Activated CD8-positive, alpha-beta memory T cell treated with anti-CD3 and anti-CD28 coated beads, Interleukin-2, amount 50 U/mL, for 1 hour (primary cell): ENCODE measurements around the gene LGALS4.
"Not testable (repeated sequence)": the region's sequence is repeated elsewhere in the genome, so short reads cannot be mapped to it uniquely, and the experiment has no call there.

Experiments used
- DNase-seq: peaks from one replicate; pipeline ENCODE4 v3.0.0-alpha.2; 2020; ENCODE audit errors: extremely low read depth

Gene LGALS4

DNA sequence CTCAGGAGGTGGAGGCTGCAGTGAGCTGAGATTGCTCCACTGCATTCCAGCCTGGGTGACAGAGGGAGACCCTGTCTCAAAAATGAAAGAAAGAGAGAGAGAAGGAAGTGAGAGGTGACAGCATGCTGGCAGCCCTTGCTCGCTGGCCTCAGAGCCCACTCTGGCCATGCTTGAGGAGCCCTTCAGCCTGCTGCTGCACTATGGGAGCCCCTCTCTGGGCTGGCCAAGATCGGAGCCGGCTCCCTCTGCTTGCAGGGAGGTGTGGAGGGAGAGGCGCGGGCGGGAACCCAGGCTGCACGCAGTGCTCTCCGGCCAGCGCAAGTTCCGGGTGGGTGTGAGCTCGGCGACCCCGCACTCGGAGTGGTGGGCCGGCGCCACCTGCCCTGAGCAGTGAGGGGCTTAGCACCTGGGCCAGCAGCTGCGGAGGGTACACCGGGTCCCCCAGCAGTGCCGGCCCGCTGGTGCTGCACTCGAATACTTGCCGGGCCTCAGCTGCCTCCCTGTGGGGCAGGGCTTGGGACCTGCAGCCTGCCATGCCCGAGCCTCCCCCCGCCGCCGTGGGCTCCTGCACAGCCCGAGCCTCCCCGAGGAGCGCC, 8.6 kb upstream of the LGALS4 start:
- not testable (repeated sequence) for DNase-seq

DNA sequence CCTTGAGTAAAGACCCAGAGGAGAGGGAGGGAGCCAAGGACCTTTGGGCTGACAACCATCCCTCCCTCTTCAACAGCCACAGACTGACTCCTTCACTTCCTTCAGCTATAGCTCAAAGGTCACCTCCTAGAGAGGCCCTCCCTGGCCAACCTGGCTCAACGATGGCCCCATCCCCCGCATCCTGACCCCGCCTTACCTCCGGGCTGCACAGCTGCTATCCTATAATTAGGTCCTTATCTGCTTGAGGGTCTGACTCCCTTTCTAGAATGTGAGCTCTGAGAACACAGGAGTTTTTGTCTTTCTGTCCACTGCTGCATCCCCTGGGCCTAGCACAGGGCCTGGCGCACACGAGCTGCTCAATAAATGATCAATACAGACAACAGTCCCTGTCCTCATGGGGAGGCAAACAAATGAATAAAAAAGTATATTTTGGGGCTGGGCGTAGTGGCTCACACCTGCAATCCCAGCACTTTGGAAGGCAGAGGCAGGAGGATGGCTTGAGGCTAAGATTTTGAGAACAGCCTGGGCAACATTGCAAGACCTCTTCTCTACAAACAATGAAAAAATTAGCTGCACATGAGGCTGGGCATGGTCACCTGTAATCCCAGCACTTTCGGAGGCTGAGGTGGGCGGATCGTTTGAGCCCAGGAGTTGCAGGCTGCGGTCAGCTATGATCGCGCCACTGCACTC, 6.6 kb upstream of the LGALS4 start:
- no peak for DNase-seq

DNA sequence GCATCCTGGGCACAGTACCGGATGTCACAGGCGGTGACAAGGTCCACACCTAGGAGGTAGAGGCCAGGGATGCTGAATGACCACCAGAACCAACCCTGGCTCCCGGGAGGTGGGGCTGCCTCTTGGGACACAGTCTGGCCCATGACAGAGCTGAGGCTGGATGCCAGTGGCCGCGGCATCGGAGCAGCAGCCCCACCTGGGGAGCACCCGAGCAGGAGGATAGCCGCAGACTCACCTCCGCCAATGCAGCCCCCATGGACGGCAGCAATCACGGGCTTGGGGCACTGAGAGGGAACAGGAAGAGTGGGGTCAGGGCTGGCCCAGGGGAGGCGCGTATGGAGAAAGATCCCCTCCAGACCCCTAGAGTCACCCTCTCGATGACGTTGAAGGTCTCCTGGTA, 4.3 kb upstream of the LGALS4 start:
- no peak for DNase-seq

DNA sequence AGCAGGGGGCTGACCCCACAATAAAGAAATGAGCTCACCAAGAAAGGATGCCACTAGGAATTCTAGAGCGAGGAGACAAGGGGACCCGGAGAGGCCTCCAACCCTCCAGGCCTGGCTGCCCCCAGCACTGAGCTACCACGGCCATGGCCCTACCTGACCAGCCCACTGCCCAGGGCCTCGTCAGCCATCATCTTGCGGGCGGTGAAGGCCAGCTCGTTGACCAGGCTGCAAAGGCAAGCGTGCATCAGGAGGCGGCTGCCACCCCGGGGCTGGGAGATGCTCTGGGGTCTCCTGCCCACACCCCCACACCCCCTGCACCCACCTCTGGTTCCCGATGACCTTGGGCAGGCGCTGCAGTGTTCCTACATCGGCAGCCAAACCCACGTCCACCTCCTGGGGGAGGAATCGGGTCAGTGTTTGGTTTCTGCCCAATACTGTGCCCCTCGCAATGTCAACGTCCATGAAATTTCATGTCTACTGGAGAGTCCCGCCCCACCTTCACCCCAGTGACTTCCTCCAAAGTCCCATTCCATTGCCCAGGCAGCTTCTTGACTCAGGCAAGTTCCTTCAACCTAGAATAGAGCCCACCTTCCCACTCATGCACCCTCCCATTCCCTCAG, 3.5 kb upstream of the LGALS4 start:
- DNase-seq: no peak

DNA sequence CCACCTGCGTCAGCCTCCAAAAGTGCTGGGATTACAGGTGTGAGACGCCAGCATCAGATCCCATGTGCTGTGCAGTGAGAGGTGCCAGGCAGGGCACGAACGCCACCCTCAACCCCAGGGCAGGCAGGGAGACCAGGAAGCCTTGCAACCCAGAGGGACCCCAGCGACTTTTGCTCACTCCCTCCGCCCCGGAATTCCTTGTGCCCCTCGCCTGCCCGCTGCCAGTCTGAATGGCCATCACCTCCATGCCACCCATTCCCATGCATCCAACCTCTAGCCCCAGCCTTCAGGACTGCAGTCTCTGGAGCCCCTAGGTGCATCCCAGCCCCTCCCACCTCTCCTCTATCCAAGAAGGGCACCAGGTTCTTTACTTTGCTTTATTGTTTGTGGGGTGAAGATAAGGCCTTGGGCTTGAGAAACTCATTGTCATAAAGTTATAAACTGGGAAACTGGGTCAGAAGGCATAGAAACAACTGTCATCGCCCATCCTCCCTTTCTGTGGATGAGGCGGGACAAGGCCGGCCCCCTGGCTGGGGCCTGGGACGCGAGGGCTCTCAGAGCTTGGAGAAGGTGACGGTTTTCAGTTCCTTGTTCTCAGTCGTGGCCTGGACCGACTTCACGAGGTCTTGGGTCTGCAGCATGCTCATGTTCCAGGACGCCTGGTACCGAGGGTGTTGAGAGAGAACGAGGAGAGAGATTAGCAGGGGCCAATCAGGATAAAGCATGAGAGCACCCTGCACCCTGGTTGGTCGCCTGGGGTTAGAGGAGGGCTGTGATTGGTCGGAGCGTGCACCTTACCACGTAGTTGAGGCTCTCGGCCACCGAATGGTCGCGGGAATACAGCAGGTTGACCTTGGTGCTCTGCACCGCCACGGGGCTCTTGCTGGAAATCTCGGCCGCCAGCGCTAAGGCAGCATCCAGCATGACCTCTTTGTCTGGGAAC, 2.6 kb upstream of the LGALS4 start:
- DNase-seq: no peak

DNA sequence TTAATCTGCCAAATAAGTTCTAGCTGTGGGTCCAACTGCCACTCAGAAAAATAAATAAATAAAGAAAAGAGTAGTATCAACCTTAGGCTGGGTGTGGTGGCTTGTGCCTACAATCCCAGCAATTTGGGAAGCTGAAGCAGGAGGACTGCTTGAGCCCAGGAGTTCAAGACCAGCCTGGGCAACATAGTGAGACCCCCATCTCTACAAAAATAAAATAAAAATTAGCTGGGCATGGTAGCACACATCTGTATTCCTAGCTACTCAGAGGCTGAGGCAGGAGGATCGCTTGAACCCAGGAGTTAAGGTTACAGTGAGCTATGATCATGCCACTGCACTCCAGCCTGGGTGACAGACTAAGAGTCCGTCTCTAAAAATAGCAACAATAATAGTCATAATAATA, 1.2 kb upstream of the LGALS4 start:
- DNase-seq: not testable (repeated sequence)

DNA sequence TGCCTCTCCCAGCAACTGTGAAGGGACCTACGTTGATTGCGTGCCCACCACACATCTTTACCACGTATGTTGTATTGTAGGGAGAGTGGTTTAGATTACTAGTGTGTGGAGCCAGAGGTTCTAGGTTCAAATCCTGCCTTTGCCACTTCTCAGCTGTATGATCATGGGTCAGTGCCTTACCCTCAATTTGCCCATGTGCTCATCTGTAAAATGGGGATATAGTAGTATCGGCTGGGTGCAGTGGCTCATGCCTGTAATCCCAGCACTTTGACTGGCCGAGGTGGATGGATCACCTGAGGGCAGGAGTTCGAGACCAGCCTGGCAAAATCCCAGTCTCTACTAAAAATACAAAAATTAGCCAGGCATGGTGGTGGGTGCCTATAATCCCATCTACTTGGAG, 578 bp upstream of the LGALS4 start:
- DNase-seq: no peak

DNA sequence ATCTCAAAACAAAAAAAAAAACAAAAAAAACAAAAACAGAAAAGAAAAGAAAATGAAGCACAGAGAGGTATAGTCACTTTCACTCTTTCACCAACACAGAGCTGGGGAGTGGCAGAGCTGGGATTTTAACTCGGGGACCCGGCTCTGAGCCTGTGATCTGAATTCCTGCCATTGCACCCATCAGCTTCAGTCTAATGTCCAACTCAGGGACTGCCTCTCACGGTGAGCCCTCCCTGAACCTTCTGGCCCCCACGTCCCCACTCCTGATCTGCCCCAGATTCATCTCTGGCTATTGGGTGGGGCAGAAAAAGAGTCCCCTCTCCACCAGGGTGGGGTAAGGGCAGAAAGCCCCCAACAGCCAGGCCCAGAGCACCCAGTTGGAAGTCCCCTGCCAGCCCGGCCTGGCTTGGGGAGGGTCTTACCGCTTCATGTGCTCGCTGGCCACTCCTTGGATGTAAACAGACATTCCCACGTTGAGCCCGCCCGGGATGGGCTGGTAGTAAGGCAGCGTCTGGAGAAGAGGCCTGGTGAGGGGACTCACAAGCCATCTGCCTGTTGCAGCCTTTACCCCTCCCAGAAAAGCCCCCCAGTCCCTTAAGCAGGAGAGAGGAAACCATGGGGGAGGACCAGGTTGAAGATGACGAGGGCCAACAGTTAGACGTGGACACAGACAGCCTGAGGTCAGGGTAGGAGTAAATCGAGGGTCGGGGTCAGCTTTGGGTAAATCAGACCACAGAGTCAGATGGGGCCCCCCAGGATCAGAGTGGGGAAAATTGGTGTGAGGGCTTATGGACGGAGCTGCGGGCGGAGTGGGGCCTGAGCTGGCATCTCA, 520 bp downstream of the LGALS4 start:
- DNase-seq: no peak

DNA sequence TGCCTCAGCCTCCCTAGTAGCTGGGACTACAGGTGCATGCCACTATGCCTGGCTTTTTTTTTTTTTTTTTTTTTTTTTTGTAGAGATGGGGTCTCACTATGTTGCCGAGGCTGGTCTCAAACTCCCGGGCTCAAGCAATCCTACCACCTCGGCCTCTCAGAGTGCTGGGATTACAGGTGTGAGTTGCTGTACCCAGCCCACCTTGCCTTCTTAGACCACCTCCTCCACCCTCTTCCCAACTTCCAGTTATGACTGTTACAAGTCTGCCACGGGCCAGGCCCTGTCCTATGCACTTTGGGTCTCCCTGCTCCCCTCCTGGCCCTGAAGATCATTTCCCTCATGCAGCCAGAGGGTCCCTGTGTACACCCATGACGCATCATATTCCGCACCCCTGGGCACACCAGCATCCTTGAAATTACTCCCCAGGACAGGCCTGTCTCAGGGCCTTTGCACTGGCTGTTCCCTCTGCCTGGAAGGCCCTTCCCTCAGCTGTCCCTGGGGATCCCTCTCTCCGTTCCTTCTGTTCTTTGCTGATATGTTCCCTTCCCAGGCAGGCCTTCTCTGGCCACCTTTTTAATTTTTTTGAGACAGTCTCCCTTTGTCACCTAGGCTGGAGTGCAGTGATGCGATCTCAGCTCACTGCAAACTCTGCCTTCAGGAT, 3.0 kb downstream of the LGALS4 start:
- no peak for DNase-seq

DNA sequence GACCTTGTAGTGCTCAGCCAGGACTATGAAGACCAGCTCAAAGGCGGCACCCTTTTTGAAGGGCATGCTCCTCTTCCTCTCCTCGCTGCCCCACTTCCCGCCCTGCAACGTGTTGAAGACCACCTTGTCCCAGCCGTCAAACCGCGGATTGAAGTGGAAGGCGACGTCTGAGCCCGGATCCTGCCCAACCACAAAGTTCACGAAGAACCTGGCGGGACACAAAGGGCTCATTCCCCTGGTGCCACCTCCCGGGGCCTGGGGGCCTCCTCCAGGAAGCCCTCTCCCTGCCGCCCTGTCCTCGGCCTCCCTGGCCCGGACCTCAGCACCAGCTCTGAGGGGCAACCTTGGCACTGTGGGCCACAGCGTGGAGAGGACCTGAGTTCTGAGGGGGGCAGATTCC, 4.0 kb downstream of the LGALS4 start:
- no peak for DNase-seq

DNA sequence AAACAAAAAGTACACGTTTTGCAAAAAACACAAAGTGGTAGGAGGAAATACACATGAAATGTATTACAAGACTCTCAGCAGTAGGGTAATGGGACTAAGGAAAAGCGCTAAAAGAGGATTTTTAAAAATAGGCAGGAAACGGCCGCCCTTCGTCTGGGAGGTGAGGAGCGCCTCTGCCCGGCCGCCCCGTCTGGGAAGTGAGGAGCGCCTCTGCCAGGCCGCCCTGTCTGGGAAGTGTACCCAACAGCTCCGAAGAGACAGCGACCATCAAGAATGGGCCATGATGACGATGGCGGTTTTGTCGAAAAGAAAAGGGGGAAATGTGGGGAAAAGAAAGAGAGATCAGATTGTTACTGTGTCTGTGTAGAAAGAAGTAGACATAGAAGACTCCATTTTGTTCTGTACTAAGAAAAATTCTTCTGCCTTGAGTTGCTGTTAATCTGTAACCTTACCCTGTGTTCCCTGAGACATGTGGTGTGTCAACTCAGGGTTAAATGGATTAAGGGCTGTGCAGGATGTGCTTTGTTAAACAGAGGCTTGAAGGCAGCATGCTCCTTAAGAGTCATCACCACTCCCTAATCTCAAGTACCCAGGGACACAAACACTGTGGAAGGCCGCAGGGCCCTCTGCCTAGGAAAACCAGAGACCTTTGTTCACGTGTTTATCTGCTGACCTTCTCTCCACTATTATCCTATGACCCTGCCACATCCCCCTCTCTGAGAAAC, 5.2 kb downstream of the LGALS4 start:
- DNase-seq: not testable (repeated sequence)

DNA sequence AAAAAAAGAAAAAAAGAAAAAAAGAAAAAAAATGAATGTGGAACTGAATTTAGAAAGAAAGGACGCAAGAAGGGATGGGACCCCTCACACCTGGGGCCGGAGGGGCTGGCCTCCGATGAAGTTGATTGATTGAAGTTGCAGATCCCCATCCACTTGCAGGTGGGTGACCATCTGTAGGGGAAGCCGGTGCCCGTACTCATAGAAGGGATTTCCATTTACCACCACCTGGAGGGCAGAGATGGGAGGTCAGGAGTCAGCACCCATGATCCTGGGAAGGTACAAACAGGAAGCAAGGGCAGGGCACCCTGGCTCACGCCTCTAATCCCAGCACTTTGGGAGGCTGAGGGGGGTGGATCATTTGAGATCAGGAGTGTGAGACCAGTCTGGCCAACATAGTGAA, 6.4 kb downstream of the LGALS4 start:
- DNase-seq: no peak

DNA sequence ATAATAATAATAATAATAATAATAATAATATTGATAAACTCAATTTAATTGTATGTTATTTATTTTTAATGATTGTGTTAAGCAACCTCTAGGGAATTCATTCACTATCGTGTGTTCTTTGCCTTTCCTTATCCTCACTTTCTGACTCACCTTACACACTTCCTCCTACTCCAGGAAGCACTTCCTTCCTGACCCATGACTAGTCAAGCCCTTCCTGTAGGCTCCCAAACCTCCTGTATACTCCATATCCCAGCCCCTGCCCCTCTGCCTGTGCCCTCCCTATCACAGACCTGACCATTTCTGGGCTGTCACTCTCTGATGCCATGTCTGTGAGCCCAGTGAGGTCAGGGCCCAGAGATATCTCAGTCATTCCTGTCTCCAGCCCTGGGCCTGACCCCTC, 7.6 kb downstream of the LGALS4 start:
- no peak for DNase-seq

DNA sequence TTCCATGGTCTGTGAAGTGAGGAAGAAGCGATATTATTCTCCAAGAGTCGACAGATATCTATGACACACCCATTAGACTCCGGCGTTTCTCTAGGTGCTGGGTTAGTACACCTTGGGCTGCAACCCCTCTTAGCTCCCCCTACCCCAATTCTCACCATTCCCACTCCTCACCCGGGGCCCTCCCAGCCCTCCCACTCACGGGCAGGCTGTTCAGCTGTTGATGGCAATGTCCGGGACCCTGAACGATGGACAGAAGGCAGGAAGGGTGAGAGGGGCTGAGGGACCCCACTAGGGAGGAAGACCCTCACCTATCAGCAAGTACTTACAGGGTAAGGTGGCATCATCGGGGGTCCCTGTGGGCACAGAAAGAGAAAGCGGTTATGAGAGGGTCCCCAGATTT, 9.2 kb downstream of the LGALS4 start:
- no peak for DNase-seq

DNA sequence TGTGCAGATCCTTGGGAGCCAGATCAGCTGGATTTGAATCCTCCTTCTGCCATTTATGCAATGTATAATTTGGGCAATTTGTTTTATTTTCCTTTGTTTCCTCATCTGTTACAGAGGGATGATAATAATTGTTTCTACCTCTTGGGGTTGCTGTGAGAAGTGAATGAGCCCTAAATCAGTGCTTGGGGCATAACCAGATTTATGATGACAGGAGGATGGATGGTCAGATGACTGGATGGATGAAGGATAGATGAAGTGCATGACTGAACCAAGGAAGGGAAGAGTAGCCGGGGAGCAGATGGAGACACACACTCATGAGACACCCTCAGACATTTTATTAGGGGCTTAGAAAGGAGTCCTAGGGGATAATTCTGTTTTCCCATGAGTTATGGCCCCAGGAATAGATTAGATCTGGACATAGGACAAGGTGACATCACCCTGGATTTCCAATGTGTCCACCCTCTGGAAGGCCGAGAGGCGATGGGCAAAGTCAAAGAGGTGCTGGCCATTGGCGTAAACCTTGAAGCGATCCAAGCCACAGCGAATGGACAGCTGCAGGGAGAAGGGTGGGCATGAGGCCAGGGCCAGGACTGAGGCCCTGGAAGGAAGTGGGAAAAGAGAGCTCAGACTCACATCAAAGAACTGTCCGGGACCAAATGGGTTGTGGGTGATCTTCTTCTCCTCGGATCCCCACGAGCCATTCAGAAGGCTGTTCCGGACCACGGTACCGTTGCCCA, 11.2 kb downstream of the LGALS4 start:
- no peak for DNase-seq

DNA sequence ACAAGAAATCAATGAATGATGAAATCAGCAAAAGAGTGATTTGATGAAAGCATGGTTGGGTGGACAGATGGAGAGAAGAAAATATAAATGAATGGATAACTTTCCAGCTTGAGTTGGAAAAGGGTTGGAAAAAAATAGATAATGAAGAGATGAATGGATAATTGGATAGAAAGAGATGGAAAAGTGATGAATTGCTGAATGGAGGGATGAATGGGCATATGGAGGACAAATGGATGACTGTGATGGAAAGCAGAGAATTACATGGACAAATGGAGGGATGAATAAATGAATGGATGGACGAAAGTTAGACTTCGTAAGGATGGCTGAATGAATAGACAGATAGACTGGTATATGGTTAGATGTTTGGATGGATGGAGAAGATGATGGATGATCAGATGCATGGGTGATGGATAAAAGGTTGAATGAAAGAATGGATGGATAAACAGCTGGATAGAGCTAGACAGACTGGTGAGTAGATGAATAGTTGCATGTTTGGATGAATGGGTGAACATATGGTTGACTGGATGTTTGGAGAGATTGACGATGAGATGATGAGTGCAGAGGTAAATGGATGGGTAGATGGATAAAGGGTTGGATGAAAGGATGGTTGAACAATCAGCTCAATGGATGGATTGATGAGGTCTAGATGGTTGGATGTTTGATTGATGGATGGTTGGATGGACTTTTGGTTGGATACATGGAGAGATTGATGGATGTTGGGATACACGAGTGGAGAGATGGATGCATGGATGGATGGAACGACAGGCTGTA, 12.0 kb downstream of the LGALS4 start:
- no peak for DNase-seq

DNA sequence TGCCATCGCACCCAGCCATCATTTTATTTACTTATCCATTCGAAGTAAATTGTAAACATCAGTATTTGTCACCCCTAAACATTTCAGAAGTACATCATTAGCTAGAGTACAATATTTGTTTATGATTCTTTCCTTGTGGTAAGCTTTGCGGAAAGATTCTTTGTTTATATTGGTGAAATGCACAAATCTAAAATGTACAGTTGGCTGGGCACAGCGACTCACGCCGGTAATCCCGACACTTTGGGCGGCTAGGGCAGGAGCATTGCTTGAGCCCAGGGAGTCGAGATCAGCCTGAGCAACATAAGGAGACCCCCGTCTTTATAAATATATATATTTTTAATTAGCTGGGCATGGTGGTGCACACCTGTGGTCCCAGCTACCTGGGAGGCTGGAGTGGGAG, 13.6 kb downstream of the LGALS4 start:
- no peak for DNase-seq

DNA sequence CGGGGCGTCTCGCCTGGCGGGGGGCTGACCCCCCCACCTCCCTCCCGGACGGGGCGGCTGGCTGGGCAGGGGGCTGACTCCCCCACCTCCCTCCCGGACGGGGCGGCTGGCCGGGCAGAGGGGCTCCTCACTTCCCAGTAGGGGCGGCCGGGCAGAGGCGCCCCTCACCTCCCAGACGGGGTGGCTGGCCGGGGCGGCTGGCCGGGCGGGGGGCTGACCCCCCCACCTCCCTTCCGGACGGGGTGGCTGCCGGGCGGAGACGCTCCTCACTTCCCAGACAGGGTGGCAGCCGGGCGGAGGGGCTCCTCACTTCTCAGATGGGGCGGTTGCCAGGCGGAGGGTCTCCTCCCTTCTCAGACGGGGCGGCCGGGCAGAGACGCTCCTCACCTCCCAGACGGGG, 15.0 kb downstream of the LGALS4 start:
- DNase-seq: not testable (repeated sequence)

DNA sequence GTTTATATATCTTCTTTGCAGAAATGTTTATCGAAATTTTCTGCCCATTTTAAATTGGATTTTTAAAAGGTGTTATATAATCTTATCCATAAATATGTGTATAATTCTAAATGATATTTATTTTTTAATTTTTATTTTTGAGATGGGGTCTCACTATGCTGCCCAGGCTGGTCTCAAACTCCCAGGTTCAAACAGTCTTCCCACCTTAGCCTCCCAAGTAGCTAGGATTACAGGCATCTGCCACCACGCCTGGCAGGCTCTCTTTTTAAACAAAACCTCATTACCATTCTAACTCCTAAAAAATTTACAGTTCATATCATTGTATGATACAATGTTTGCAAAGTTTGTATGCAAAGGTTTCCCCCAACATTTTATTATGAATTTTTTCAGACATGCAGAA, 16.6 kb downstream of the LGALS4 start:
- no peak for DNase-seq
